SK-N-SH (cell line): ENCODE measurements around the gene FCGR3B. TPM values are rescaled to one million over a fixed set of nuclear protein-coding genes. Genes with fewer than 3 reads are reported as not detected.
"Not testable (repeated sequence)": the region's sequence is repeated elsewhere in the genome, so short reads cannot be mapped to it uniquely, and the experiment has no call there.

ENCODE experiments used
- CTCF ChIA-PET: fragments of 300-600, 350-600 bp; formaldehyde crosslinking; extraction: SDS; loops from one replicate; lab custom pipeline; 2021; lab: Yijun Ruan, JAX
- POLR2A ChIA-PET: fragments of 350-600 bp; sonication (Branson Sonifier 250); formaldehyde crosslinking; extraction: SDS; loops from one replicate; lab custom pipeline; 2020; ENCODE audit warnings: antibody characterized with exemption, inconsistent platforms; lab: Yijun Ruan, JAX
- DNase-seq: peaks from one replicate; pipeline ENCODE4 v3.0.0; 2012
- H2AFZ ChIP-seq: fragments of 200-600 bp; sonication (generic); 2 replicates; pipeline ENCODE4 v1.8.1; 2016; ENCODE audit warnings: antibody characterized with exemption, mild to moderate bottlenecking, low read depth
- H3F3A ChIP-seq: fragments of 200-600 bp; sonication (generic); replicated peaks from 2 replicates; pipeline ENCODE3; 2016; ENCODE audit warnings: antibody characterized with exemption, mild to moderate bottlenecking; ENCODE audit not compliant: insufficient read depth
- H3K27ac ChIP-seq, 2 experiments: fragments of 200-500 bp in 1 of 2; fragments of 200-600 bp in 1 of 2; sonication (Bioruptor generic) in 1 of 2; sonication (generic), shearing (Covaris generic) in 1 of 2; 2 replicates each; pipeline versions ENCODE4 v1.5.1 to v1.6.1; 2014 to 2016; ENCODE audit warnings: low read depth in 2 of 2, inconsistent platforms in 1 of 2, low read length in 1 of 2, mild to moderate bottlenecking in 1 of 2, mixed read lengths in 1 of 2
- H3K27me3 ChIP-seq: fragments of 200-600 bp; sonication (generic), shearing (Covaris generic); 2 replicates; pipeline ENCODE4 v1.6.1; 2016; ENCODE audit warnings: mixed run types; ENCODE audit not compliant: insufficient read depth
- H3K36me3 ChIP-seq, 2 experiments: fragments of 200-500 bp in 1 of 2; fragments of 200-600 bp in 1 of 2; sonication (Bioruptor generic) in 1 of 2; sonication (generic) in 1 of 2; replicated peaks in 1 of 2; 2 replicates each; pipeline versions ENCODE3 to v1.5.1; 2014 to 2016; ENCODE audit warnings: low read length in 1 of 2, mild to moderate bottlenecking in 1 of 2; ENCODE audit not compliant: insufficient read depth in 2 of 2, control insufficient read depth in 1 of 2
- H3K4me1 ChIP-seq, 2 experiments: fragments of 200-500 bp in 1 of 2; fragments of 200-600 bp in 1 of 2; sonication (Bioruptor generic) in 1 of 2; sonication (generic), shearing (Covaris generic) in 1 of 2; 2 replicates each; pipeline versions ENCODE4 v1.5.1 to v1.6.1; 2014 to 2016; ENCODE audit warnings: low read depth in 1 of 2, low read length in 1 of 2, mixed run types in 1 of 2; ENCODE audit not compliant: insufficient read depth in 2 of 2, control insufficient read depth in 1 of 2
- H3K4me2 ChIP-seq: fragments of 200-600 bp; sonication (generic), shearing (Covaris generic); 2 replicates; pipeline ENCODE4 v1.6.1; 2017; ENCODE audit warnings: mixed run types
- H3K4me3 ChIP-seq, 2 experiments: fragments of 200-500 bp in 1 of 2; fragments of 200-600 bp in 1 of 2; sonication (Bioruptor generic) in 1 of 2; sonication (generic), shearing (Covaris generic) in 1 of 2; 2 replicates each; pipeline versions ENCODE4 v1.5.1 to v1.8.1; 2014 to 2016; ENCODE audit warnings: low read depth in 2 of 2, inconsistent platforms in 1 of 2, low read length in 1 of 2, mild to moderate bottlenecking in 1 of 2, mixed read lengths in 1 of 2, moderate library complexity in 1 of 2
- H3K79me2 ChIP-seq: fragments of 200-600 bp; sonication (generic); 2 replicates; pipeline ENCODE4 v1.8.1; 2017; ENCODE audit warnings: mild to moderate bottlenecking; ENCODE audit not compliant: insufficient read depth
- H3K9ac ChIP-seq: fragments of 200-600 bp; sonication (generic); 2 replicates; pipeline ENCODE4 v1.6.1; 2017; ENCODE audit warnings: mixed run types
- H3K9me2 ChIP-seq: fragments of 200-600 bp; sonication (generic); 2 replicates; pipeline ENCODE4 v1.6.1; 2017; ENCODE audit warnings: mixed run types
- H3K9me3 ChIP-seq: fragments of 200-600 bp; sonication (generic); 2 replicates; pipeline ENCODE4 v1.6.1; 2017; ENCODE audit warnings: mixed run types, mild to moderate bottlenecking, moderate library complexity
- H4K20me1 ChIP-seq: fragments of 200-600 bp; sonication (generic); 2 replicates; pipeline ENCODE4 v1.6.1; 2017; ENCODE audit warnings: mild to moderate bottlenecking, mixed run types; ENCODE audit not compliant: insufficient read depth
- WGBS: methylation state at CpG from one replicate; pipeline ENCODE4 v1.1.6; 2017; ENCODE audit warnings: low lambda C conversion rate; 5-methylcytosine and 5-hydroxymethylcytosine counted together
- polyA plus RNA-seq, 3 experiments: library from polyadenylated mRNA; depleted of rRNA; stranded (reverse); fragments of >200 nt; gene quantifications; 2 replicates each; pipeline ENCODE4 v1.2.3, GENCODE V29; 2012

The FCGR3B gene
- polyA plus RNA-seq, 1 of the 3 experiments (the other 2 are of a cell fraction), result not detected

DNA sequence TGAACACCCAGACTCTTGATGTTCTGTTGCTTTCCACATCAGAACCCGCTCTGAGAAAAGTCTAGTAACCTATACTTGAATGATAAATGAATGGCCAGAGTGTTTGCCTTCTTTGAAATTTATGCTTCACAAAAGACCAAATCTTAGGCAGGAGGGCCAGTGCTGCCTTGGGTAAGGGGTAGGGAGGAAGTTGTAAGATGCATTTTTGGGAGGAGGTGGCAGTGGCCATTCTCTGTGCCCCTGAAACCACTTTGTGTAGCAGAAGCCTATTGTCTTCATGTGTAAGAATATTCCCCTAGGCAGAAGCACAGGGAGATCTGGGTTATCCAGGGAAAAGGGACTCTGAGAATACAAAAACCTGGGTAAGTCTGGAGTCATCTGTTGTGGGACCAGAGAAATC lies 32.6 kb upstream of the FCGR3B start:
- H3K79me2 ChIP-seq, DNase-seq, H3K9me2 ChIP-seq, H3K4me1 ChIP-seq, CTCF ChIA-PET, H3K4me3 ChIP-seq, H3K36me3 ChIP-seq, H4K20me1 ChIP-seq, H3K27ac ChIP-seq, POLR2A ChIA-PET, H3K9me3 ChIP-seq, H3K27me3 ChIP-seq, H3K4me2 ChIP-seq, H3K9ac ChIP-seq, H2AFZ ChIP-seq, H3F3A ChIP-seq: not testable (repeated sequence)
- WGBS, result no CpG with 5 or more reads among the region's 1 CpG

DNA sequence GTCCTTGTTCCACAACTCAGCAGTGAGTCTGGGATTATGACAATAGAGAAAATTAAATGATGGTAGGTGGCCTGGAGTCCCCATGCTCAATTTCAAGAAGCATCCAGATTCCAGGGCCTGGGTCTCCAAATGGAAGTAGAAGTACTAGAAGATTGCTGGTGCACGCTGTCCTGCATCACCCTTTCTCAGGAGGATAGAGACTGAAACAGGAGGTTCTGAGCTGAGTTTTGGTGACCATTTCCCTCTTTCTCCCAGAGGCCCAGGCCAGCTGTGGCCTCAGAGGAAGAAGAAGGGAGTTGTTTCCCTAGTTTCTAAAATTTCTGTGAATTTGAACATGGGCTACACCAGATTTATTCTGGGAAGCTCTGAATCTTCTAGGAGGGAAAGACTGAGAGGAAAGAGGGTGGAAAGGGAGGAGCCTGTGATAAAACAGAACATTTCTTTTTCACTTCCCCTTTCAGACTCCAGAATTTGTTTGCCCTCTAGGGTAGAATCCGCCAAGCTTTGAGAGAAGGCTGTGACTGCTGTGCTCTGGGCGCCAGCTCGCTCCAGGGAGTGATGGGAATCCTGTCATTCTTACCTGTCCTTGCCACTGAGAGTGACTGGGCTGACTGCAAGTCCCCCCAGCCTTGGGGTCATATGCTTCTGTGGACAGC lies 31.8 kb upstream of the FCGR3B start, which contains the start of gene FCGR2B:
Gene FCGR2B, plus strand, starts transcription at position 460 of the 656 bp plus-strand sequence. Its CDS starts 99 bp downstream, at position 559.
- H3K27me3 ChIP-seq, H3K9ac ChIP-seq, CTCF ChIA-PET, POLR2A ChIA-PET, H3K9me2 ChIP-seq, H3K36me3 ChIP-seq, H3K4me1 ChIP-seq, H3K79me2 ChIP-seq, H3F3A ChIP-seq, H3K4me3 ChIP-seq, H2AFZ ChIP-seq, H3K27ac ChIP-seq, H3K9me3 ChIP-seq, H3K4me2 ChIP-seq, DNase-seq, H4K20me1 ChIP-seq: not testable (repeated sequence)
- WGBS, result no CpG with 5 or more reads among the region's 4 CpGs

DNA sequence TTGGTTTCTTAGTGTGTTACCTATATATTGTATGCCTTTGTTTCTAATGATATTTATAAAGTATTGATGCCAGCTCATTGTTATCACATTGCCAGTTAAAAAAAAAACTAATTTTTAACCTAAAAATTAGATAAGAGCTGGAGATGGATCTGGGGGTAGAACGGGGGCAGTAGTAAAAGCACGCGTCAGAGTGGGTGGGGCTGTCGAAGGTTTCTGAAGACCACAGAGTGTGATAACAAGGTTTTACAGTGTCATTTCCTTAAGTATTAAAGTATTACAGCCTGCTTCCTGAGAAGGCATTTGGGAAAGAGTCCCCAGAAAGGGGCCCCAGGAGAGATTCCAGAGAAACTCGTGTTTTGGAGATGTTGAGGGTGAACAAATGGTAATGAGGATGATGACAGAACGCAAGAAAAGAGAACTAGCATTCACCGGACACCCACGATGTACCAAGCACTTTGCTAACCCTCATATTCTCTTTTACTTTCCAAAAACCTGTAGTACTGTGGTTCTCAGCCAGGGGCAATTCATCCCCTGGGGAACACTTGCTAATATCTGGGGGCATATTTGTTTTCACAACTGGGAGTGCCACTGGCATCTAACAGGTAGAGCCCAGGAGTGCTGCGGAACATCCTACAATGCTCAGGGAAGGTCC lies 30.8 kb upstream of the FCGR3B start:
- H3K27me3 ChIP-seq, POLR2A ChIA-PET, H3K9me2 ChIP-seq, H2AFZ ChIP-seq, H3K4me1 ChIP-seq, H4K20me1 ChIP-seq, CTCF ChIA-PET, H3K36me3 ChIP-seq, H3K9me3 ChIP-seq, H3K4me3 ChIP-seq, H3K9ac ChIP-seq, DNase-seq, H3K79me2 ChIP-seq, H3F3A ChIP-seq, H3K27ac ChIP-seq, H3K4me2 ChIP-seq: not testable (repeated sequence)
- WGBS, result 13% methylated on average over 3 of the region's 9 CpGs

- H3K9me3 ChIP-seq, H4K20me1 ChIP-seq, H3F3A ChIP-seq, H3K27ac ChIP-seq, H3K36me3 ChIP-seq, DNase-seq, H3K27me3 ChIP-seq, H3K79me2 ChIP-seq, H3K4me2 ChIP-seq, CTCF ChIA-PET, H3K9me2 ChIP-seq, H2AFZ ChIP-seq, H3K9ac ChIP-seq, H3K4me1 ChIP-seq, POLR2A ChIA-PET, H3K4me3 ChIP-seq: not testable (repeated sequence)
Measured at GRCh38 chr1:161658524-161658923, 27.5 kb upstream of the FCGR3B start.

- H3K4me2 ChIP-seq, H3K9ac ChIP-seq, H2AFZ ChIP-seq, H3K9me2 ChIP-seq, H3K9me3 ChIP-seq, CTCF ChIA-PET, H3K4me1 ChIP-seq, H3K4me3 ChIP-seq, H4K20me1 ChIP-seq, H3K27me3 ChIP-seq, DNase-seq, H3K27ac ChIP-seq, H3F3A ChIP-seq, H3K79me2 ChIP-seq, H3K36me3 ChIP-seq, POLR2A ChIA-PET: not testable (repeated sequence)
- 7% methylated on average over 3 of the region's 6 CpGs for WGBS
Measured at GRCh38 chr1:161653971-161654370, 23.0 kb upstream of the FCGR3B start.

- H3K4me1 ChIP-seq, DNase-seq, H3K4me3 ChIP-seq, H3K79me2 ChIP-seq, H3K9me2 ChIP-seq, H3K27ac ChIP-seq, H3K36me3 ChIP-seq, H3K27me3 ChIP-seq, H3K9ac ChIP-seq, CTCF ChIA-PET, H3K9me3 ChIP-seq, H3K4me2 ChIP-seq, H4K20me1 ChIP-seq, POLR2A ChIA-PET, H3F3A ChIP-seq, H2AFZ ChIP-seq: not testable (repeated sequence)
- 15% methylated on average over 2 of the region's 7 CpGs for WGBS
Measured at GRCh38 chr1:161653541-161653940, 22.6 kb upstream of the FCGR3B start.
